Measurements from ENCODE around the gene CNPY1. TPM values are rescaled to one million over a fixed set of nuclear protein-coding genes. Genes with fewer than 3 reads are reported as not detected.

The CNPY1 gene
- total RNA-seq, 1 donor from 2014 or later: not detected

DNA sequence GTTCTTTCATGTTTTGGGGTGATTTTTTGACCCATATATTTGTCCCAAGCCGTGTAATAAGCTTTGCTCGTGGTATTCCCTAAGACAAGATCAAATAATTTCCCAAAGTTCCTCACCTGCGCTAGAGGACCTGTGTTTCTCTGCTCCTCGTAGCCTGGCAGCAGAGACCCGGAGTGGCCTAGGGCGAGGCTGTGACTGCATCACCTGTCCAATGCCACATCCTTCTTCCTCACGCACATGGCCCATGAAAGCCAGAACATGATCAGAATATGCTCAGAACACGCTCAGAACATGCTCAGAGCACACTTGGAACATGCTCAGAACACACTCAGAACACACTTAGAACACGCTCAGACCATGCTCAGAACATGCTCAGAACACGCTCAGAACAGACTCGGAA, 64.6 kb downstream of the CNPY1 start:
- H3K4me1 Mint-ChIP-seq (ENCODE audit: low read depth, unreplicated experiment): no peaks in the 10 kb centered on the region
- H3K27ac ChIP-seq (ENCODE audit: low read depth, low read length): no peak overlapping the region
- H3K36me3 Mint-ChIP-seq (ENCODE audit: low read depth, unreplicated experiment): no peaks in the 10 kb centered on the region
- H3K4me1 ChIP-seq (ENCODE audit: insufficient read depth, low read length): no peaks in the 10 kb centered on the region
- no peaks in the 10 kb centered on the region for H3K27me3 ChIP-seq (ENCODE audit: insufficient read depth, low read length)
- no peaks in the 10 kb centered on the region for H3K36me3 ChIP-seq (ENCODE audit: insufficient read depth, low read length)
- H4K20me1 ChIP-seq (ENCODE audit: insufficient read depth, low read length): no peaks in the 10 kb centered on the region
- peaks cover 6% of the 10 kb centered on the region for H3K9me3 ChIP-seq (ENCODE audit: insufficient read depth, low read depth, low read length)
- H3K27ac Mint-ChIP-seq (ENCODE audit: unreplicated experiment): no peak overlapping the region
- no peak overlapping the region for H3K4me3 Mint-ChIP-seq (ENCODE audit: unreplicated experiment)
- no peak for DNase-seq (ENCODE audit: low read depth)
- H3K9me3 Mint-ChIP-seq (ENCODE audit: unreplicated experiment): peaks cover 11% of the 10 kb centered on the region
- no peak overlapping the region for H3K4me3 ChIP-seq (ENCODE audit: insufficient read depth, low read depth, low read length)
- FAIRE-seq: no peak
- no peak for TF ChIP-seq EZH2 (IDR thresholded peaks at IDR 0.05; ENCODE audit: insufficient read depth, low read length)
- TF ChIP-seq, protein P1, sequence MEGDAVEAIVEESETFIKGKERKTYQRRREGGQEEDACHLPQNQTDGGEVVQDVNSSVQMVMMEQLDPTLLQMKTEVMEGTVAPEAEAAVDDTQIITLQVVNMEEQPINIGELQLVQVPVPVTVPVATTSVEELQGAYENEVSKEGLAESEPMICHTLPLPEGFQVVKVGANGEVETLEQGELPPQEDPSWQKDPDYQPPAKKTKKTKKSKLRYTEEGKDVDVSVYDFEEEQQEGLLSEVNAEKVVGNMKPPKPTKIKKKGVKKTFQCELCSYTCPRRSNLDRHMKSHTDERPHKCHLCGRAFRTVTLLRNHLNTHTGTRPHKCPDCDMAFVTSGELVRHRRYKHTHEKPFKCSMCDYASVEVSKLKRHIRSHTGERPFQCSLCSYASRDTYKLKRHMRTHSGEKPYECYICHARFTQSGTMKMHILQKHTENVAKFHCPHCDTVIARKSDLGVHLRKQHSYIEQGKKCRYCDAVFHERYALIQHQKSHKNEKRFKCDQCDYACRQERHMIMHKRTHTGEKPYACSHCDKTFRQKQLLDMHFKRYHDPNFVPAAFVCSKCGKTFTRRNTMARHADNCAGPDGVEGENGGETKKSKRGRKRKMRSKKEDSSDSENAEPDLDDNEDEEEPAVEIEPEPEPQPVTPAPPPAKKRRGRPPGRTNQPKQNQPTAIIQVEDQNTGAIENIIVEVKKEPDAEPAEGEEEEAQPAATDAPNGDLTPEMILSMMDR (IDR thresholded peaks at IDR 0.05; ENCODE audit: insufficient read depth, low read depth, low read length): no peak
- no peaks in the 10 kb centered on the region for H3K79me2 ChIP-seq (ENCODE audit: insufficient read depth, low read length)
- peaks cover 88% of the 10 kb centered on the region for H3K27me3 Mint-ChIP-seq (ENCODE audit: low read depth, unreplicated experiment)
- H3K9ac ChIP-seq (ENCODE audit: low read length): no peak overlapping the region
- no peak overlapping the region for H2AFZ ChIP-seq (ENCODE audit: low read depth, low read length)
- H3K4me2 ChIP-seq (ENCODE audit: low read length): no peak overlapping the region

DNA sequence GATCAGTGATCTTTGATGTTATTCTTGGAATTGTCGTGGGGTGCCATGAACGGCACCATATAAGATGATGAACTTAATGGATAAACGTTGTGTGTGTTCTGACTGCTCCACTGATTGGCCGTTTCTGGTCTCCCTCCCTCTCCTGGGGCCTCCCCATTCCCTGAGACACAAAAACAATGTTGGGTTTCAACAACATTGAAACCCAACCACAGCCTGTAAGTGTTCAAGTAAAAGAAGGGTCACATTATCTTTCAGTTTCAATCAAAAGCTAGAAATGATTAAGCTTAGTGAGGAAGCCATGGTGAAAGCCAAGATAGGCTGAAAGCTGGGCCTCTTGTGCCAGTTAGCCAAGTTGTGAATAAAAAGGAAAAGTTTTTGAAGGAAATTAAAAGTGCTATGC, 68.9 kb downstream of the CNPY1 start:
- Histone ChIP-seq H3K36me3 (ENCODE audit: insufficient read depth, low read length) (no peaks in the 10 kb centered on the region), H3K4me1 (ENCODE audit: insufficient read depth, low read length) (no peaks in the 10 kb centered on the region), H3K79me2 (ENCODE audit: insufficient read depth, low read length) (no peaks in the 10 kb centered on the region), H3K9ac (ENCODE audit: low read length) (no peak overlapping the region), H3K27ac (ENCODE audit: low read depth, low read length) (no peak overlapping the region), H4K20me1 (ENCODE audit: insufficient read depth, low read length) (no peaks in the 10 kb centered on the region), H3K4me3 (ENCODE audit: insufficient read depth, low read depth, low read length) (no peak overlapping the region), H3K4me2 (ENCODE audit: low read length) (no peak overlapping the region), H3K27me3 (ENCODE audit: insufficient read depth, low read length) (peaks cover 17% of the 10 kb centered on the region), H3K9me3 (ENCODE audit: insufficient read depth, low read depth, low read length) (peaks cover 9% of the 10 kb centered on the region), H2AFZ (ENCODE audit: low read depth, low read length) (no peak overlapping the region)
- Mint-ChIP-seq H3K36me3 (ENCODE audit: low read depth, unreplicated experiment) (peaks cover 3% of the 10 kb centered on the region), H3K9me3 (ENCODE audit: unreplicated experiment) (peaks cover 31% of the 10 kb centered on the region), H3K27me3 (ENCODE audit: low read depth, unreplicated experiment) (peaks cover 86% of the 10 kb centered on the region), H3K4me1 (ENCODE audit: low read depth, unreplicated experiment) (peaks cover 7% of the 10 kb centered on the region), H3K4me3 (ENCODE audit: unreplicated experiment) (no peak overlapping the region), H3K27ac (ENCODE audit: unreplicated experiment) (no peak overlapping the region)
- FAIRE-seq: no peak
- TF ChIP-seq, protein P1 (IDR thresholded peaks at IDR 0.05; ENCODE audit: insufficient read depth, low read depth, low read length): no peak
- no peak for DNase-seq (ENCODE audit: low read depth)

DNA sequence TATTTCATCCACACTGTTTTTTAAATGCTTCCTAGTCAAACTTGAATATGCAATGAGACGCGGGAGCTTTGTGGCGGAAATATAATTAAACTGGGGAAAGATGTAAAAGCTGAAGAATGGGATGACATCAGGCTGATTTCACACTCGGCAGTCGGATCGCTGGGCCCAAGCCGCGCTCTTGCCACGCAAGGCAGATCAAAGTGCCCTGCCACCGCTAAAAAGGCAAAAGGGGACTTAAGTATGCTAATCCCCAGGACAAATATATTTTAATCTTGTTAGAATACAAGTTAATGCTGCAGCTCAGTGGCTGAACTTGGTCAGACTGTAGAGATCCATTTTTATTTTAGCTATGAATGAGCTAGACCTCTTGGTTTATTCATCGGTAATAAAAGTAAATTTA, 74.6 kb downstream of the CNPY1 start:
- peaks cover 83% of the 10 kb centered on the region for H3K27me3 Mint-ChIP-seq (ENCODE audit: low read depth, unreplicated experiment)
- no peak for TF ChIP-seq EZH2 (IDR thresholded peaks at IDR 0.05; ENCODE audit: insufficient read depth, low read length)
- TF ChIP-seq, protein P1 (IDR thresholded peaks at IDR 0.05; ENCODE audit: insufficient read depth, low read depth, low read length): no peak

More for the DNA sequence above, 74.6 kb downstream of the CNPY1 start:
- DNase-seq (ENCODE audit: low read depth) (no peak), FAIRE-seq (no peak)
- no peak overlapping the region for H3K4me3 ChIP-seq (ENCODE audit: insufficient read depth, low read depth, low read length)
- H3K4me1 ChIP-seq (ENCODE audit: insufficient read depth, low read length): peaks cover under 1% of the 10 kb centered on the region
- no peak overlapping the region for H3K27ac Mint-ChIP-seq (ENCODE audit: unreplicated experiment)
- H4K20me1 ChIP-seq (ENCODE audit: insufficient read depth, low read length): no peaks in the 10 kb centered on the region
- H3K79me2 ChIP-seq (ENCODE audit: insufficient read depth, low read length): no peaks in the 10 kb centered on the region
- H3K9me3 Mint-ChIP-seq (ENCODE audit: unreplicated experiment): peaks cover 34% of the 10 kb centered on the region
- H3K4me1 Mint-ChIP-seq (ENCODE audit: low read depth, unreplicated experiment): peaks cover 19% of the 10 kb centered on the region
- H3K4me3 Mint-ChIP-seq (ENCODE audit: unreplicated experiment): peak overlapping the region; percentile 28
- H3K36me3 Mint-ChIP-seq (ENCODE audit: low read depth, unreplicated experiment): peaks cover 3% of the 10 kb centered on the region
- H3K4me2 ChIP-seq (ENCODE audit: low read length): no peak overlapping the region
- H3K9me3 ChIP-seq (ENCODE audit: insufficient read depth, low read depth, low read length): peaks cover 4% of the 10 kb centered on the region
- no peak overlapping the region for H3K27ac ChIP-seq (ENCODE audit: low read depth, low read length)
- no peak overlapping the region for H3K9ac ChIP-seq (ENCODE audit: low read length)
- H2AFZ ChIP-seq (ENCODE audit: low read depth, low read length): no peak overlapping the region
- H3K36me3 ChIP-seq (ENCODE audit: insufficient read depth, low read length): no peaks in the 10 kb centered on the region
- peaks cover 69% of the 10 kb centered on the region for H3K27me3 ChIP-seq (ENCODE audit: insufficient read depth, low read length)
